Neural progenitor cell (in vitro differentiated cells): ENCODE results near the gene C1orf122.
A peak's percentile ranks its signal among the peaks of the same experiment; 100 is the strongest.

Experiments used
- EZH2phosphoT487 ChIP-seq: fragments of 200-600 bp; sonication (generic); IDR thresholded peaks from 2 replicates; pipeline ENCODE4 v1.6.1; 2017; ENCODE audit warnings: antibody characterized with exemption
- TF ChIP-seq, protein P1 (sequence below): fragments of 200-600 bp; sonication (generic); IDR thresholded peaks from 2 replicates; pipeline ENCODE4 v1.5.1; 2017; ENCODE audit warnings: antibody characterized with exemption, mild to moderate bottlenecking

DNA sequence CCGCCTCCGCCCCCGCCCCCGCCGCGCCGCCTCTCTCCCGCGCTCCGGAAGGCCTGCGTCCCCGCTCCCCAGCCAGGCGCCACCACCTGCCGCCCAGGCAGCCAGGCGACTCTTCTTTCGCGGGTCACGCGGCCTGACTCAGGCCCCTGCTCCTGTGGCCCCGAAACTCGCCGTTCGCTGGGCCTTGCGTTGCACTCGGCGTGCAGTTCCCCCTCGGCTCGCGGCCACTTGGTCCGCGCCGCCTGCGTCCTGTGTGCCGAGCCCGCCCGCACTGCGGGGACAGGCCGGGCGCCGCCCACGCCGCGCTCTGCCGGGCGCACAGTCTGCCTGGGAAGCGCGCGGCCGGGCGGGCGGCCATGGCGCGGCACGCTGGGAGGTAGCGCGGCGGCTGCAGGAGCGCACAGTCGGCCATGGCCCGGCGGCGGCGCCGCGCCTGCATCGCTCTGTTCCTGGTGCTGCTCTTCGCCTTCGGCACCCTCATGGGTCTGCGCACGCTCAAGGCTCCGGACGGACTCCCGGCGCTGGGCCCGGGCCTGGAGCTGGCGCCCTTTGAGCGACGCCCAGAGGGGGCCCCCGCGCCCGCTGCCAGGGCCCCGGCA lies 13.7 kb upstream of the C1orf122 start, which contains the start of gene MANEAL:
- TF ChIP-seq EZH2phosphoT487, result peak; percentile 50
- TF ChIP-seq, protein P1, sequence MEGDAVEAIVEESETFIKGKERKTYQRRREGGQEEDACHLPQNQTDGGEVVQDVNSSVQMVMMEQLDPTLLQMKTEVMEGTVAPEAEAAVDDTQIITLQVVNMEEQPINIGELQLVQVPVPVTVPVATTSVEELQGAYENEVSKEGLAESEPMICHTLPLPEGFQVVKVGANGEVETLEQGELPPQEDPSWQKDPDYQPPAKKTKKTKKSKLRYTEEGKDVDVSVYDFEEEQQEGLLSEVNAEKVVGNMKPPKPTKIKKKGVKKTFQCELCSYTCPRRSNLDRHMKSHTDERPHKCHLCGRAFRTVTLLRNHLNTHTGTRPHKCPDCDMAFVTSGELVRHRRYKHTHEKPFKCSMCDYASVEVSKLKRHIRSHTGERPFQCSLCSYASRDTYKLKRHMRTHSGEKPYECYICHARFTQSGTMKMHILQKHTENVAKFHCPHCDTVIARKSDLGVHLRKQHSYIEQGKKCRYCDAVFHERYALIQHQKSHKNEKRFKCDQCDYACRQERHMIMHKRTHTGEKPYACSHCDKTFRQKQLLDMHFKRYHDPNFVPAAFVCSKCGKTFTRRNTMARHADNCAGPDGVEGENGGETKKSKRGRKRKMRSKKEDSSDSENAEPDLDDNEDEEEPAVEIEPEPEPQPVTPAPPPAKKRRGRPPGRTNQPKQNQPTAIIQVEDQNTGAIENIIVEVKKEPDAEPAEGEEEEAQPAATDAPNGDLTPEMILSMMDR, result no peak
